ENCODE data around the gene CLEC20A. TPM values are rescaled to one million over a fixed set of nuclear protein-coding genes. Genes with fewer than 3 reads are reported as not detected.
A peak's percentile ranks its signal among the peaks of the same experiment; 100 is the strongest.

CLEC20A gene
- total and polyA plus RNA-seq, 8 donors = 0.13 to 0.54 (median 0.41) TPM; not detected in 4

DNA sequence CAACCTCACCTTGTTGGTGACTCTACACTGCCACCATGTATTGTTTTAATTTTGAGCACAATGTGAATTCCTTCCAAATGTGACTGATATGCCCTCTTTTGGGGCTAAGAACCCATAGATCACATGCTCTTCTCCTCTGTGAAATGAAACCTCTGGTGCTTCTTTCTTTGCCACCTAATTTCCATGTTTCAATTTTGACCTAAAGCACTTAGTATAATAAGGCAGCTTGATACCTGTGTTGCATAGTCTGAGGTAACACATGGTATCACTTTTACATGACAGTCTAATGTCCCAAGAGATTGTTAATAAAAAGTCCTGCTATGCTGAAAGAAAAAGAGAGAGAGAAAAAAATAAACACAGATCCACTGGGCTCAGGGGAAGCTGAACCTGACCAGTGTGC is 24.2 kb downstream of the CLEC20A start:
- Histone ChIP-seq H3K4me1 (no peaks in the 10 kb centered on the region), H3K36me3 (peaks cover 0 to 37% of the 10 kb centered on the region in 2 donors), H3K27me3 (no peaks in the 10 kb centered on the region), H3K9me3 (no peaks in the 10 kb centered on the region), H3K4me3 (no peak overlapping the region), H3K27ac (no peak overlapping the region)
- intact Hi-C loops (cut with DNase I) = no loop called here
- TF ChIP-seq CTCF (IDR thresholded peaks at IDR 0.05) = no peak
- no peak for DNase-seq
- ATAC-seq = no peak

DNA sequence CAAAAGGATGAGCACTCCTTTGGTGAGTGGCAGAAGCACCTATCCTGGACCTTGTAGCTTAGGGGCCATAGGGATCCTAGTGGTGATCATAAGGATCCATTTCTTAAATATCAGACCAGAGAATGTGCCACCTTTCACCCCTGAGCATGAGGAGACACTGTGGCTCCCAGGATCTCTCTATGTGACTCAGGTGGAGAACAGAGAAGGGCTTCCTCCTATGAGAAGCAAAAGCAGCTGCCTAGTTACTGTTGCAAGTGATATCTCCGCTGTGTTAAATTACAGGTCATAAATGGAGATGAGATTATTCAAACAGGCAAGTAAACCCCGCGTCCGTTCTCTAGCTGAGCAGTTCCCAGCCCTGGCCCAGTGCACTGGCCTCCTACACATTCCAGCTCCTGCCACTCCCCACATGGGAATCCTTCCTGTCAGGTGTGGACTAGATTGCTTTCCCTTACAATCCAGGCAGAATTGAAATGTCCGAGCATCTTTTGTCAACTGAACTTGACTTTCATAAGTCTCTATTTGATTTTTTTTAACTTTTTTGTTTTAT is 26.3 kb downstream of the CLEC20A start:
- ATAC-seq = peak; percentile 93
- DNase-seq = peak in 1 of 4 donors; percentile 51

DNA sequence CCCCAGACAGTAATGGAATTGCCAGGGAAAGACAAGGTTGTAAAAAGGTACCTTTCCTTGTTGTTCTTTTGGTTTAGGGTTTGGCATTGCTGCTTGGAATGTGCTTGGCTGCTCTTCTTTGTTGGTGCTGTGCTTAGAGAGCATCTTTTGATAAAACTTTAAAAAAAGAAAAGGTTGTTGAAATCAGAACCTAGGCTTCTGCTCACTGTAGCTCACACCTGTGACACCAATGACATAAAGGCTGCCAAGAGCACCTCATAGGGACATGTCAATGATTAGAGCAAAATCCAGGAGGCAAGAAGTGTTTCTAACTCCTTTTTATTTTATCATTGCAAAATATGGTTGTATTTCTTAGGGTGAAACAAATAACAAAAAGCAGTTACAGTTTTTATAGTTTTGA is 28.9 kb downstream of the CLEC20A start:
- H3K36me3 ChIP-seq = peaks cover 0 to 31% of the 10 kb centered on the region in 2 donors
- ATAC-seq (no peak), DNase-seq (no peak)
- no peak overlapping the region for H3K4me3 ChIP-seq
- no peaks in the 10 kb centered on the region for H3K27me3 ChIP-seq
- intact Hi-C loops (cut with DNase I) = no loop called here
- H3K4me1 ChIP-seq = no peaks in the 10 kb centered on the region
- TF ChIP-seq CTCF (IDR thresholded peaks at IDR 0.05) = no peak
- no peak overlapping the region for H3K27ac ChIP-seq
- H3K9me3 ChIP-seq = no peaks in the 10 kb centered on the region

More for the DNA sequence above, 26.3 kb downstream of the CLEC20A start:
- intact Hi-C loops (cut with DNase I) = no loop called here
- Histone ChIP-seq H3K27ac (no peak overlapping the region), H3K9me3 (no peaks in the 10 kb centered on the region), H3K4me1 (no peaks in the 10 kb centered on the region), H3K36me3 (peaks cover 0 to 53% of the 10 kb centered on the region in 2 donors), H3K4me3 (no peak overlapping the region), H3K27me3 (no peaks in the 10 kb centered on the region)
- TF ChIP-seq CTCF (IDR thresholded peaks at IDR 0.05) = no peak

DNA sequence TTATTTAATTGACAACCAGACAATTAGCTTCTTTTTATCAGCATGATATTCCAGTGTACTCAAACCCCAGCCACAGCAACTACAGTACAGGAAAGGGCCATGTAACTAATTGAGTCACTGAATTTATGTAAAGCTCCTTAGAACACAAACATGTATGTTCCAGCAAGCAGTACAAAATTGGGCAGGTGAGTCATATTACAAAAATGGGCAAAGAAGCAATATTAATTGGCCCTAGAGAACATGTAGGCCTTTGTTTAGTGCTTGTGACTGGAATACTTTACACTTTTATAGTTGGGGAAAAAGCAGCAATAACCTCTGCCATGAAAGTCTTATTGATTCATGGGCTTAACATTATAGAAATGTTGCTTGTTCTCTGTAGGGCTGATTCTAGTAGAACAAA is 31.8 kb downstream of the CLEC20A start:
- DNase-seq (no peak), ATAC-seq (no peak)
- peaks cover 0 to 25% of the 10 kb centered on the region in 2 donors for H3K36me3 ChIP-seq
- no peaks in the 10 kb centered on the region for H3K27me3 ChIP-seq
- no peaks in the 10 kb centered on the region for H3K4me1 ChIP-seq
- H3K27ac ChIP-seq = no peak overlapping the region
- no peaks in the 10 kb centered on the region for H3K9me3 ChIP-seq
- intact Hi-C loops (cut with DNase I) = no loop called here
- TF ChIP-seq CTCF (IDR thresholded peaks at IDR 0.05) = no peak
- H3K4me3 ChIP-seq = no peak overlapping the region

GRCh38 chr1:178464566-178464965 is 32.2 kb downstream of the CLEC20A start:
- Histone ChIP-seq H3K36me3 (peaks cover 0 to 25% of the 10 kb centered on the region in 2 donors), H3K27me3 (no peaks in the 10 kb centered on the region), H3K4me1 (no peaks in the 10 kb centered on the region), H3K9me3 (no peaks in the 10 kb centered on the region), H3K4me3 (no peak overlapping the region), H3K27ac (no peak overlapping the region)
- no peak for ATAC-seq
- no peak for TF ChIP-seq CTCF (IDR thresholded peaks at IDR 0.05)
- intact Hi-C loops (cut with DNase I) = no loop called here
- no peak for DNase-seq
